HG02973 (cell line): ENCODE data around the gene CCSER2.
"Not testable (repeated sequence)": the region's sequence is repeated elsewhere in the genome, so short reads cannot be mapped to it uniquely, and the experiment has no call there.

ENCODE experiments used
- ATAC-seq: cut with Tn5 transposase; IDR thresholded peaks from one replicate; pipeline ENCODE4 v1.9.1; 2021; ENCODE audit warnings: moderate library complexity; ENCODE audit not compliant: unreplicated experiment

CCSER2 gene

GRCh38 chr10:84312816-84313215 is 15.6 kb upstream of the CCSER2 start:
- ATAC-seq = no peak

- no peak for ATAC-seq
Observed at GRCh38 chr10:84314275-84314674, 14.1 kb upstream of the CCSER2 start.

DNA sequence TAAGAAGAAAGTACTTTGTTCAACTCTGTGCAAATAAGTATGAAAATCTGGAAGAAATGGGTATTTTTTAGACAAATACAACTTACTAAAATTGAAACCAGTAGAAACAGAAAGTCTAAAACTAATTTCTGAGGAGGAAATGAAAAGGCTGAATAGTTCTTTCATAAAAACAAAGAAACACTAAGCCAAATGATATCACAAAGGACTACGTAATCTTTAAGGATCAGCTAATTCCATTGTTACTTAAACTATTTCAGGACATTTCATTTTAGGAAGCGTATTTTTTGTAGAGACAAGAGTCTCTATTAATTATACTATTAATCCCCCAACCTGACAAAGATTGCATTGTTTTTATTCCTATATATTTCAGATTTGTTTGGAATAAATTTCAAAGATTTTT is 11.2 kb upstream of the CCSER2 start:
- peak; percentile 83 for ATAC-seq

GRCh38 chr10:84321902-84322301 is 6.5 kb upstream of the CCSER2 start:
- no peak for ATAC-seq

GRCh38 chr10:84323566-84323965 is 4.8 kb upstream of the CCSER2 start:
- not testable (repeated sequence) for ATAC-seq

DNA sequence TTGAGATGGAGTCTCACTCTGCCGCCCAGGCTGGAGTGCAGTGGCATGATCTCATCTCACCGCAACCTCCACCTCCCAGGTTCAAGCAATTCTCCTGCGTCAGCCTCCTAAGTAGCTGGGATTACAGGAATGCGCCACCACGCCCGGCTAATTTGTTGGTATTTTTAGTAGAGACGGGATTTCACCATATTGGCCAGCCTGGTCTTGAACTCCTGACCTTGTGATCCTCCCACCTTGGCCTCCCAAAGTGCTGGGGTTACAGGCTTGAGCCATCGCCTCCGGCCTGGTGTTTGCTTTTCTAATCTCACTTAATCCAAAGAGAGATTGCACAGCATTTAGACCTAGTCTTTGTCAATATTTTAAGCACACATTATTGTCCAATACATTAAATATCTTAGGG is 1.4 kb upstream of the CCSER2 start:
- not testable (repeated sequence) for ATAC-seq

- peak; percentile 17 for ATAC-seq
Observed at GRCh38 chr10:84329196-84329611, 815 bp downstream of the CCSER2 start.

GRCh38 chr10:84329986-84330651 is 1.7 kb downstream of the CCSER2 start:
- peak; percentile 61 for ATAC-seq

- ATAC-seq = no peak
Observed at GRCh38 chr10:84331091-84331490, 2.7 kb downstream of the CCSER2 start.

DNA sequence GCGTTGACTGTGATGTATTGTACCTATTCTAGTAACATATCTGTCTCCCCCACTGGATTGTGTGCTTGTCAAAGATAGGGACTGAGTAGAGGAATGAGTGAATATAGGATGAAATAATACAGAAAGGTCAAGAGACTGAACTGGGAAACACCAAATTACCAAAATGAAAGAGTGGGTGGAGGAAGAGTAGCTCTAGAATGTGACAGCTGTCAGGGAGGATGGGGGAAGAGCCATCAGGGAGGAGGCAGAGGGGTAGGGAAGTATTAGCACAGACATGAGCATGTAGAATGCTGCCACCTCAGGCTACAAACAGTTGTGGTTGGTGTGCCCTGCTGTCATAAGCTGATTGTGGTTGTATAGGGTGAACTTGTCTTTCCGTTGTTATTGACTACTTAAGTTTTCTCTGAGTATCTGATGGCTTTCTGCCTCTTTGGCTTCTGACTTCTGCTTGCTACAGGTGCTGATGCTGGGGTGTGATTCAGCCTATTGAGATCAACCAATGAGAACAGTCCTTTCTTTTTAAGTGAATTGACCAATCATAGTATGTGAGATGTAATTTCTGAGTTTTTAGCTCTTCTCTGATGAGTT is 5.6 kb downstream of the CCSER2 start:
- ATAC-seq = peak; percentile 46

GRCh38 chr10:84334811-84335210 is 6.4 kb downstream of the CCSER2 start:
- no peak for ATAC-seq

DNA sequence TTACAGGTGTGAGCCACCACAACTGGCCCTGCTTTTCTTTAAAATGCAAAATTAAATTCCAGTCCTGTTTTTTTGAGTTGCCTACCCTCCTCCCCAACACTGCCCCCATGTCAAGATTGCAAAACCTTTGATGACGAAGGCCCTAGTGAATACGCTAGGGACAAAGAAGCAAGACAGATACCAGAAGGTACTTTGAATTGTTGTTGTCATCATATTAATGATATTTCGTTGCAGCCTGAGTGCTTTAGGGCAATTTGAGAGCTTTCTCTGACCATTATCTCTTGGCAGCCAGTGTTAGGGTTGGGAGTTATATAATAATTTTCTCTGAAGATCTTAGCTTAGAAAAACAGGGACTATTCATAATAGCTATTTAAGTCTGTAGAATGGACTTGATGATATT is 7.1 kb downstream of the CCSER2 start:
- ATAC-seq = no peak

- ATAC-seq = no peak
Observed at GRCh38 chr10:84336406-84337090, 8.2 kb downstream of the CCSER2 start.

DNA sequence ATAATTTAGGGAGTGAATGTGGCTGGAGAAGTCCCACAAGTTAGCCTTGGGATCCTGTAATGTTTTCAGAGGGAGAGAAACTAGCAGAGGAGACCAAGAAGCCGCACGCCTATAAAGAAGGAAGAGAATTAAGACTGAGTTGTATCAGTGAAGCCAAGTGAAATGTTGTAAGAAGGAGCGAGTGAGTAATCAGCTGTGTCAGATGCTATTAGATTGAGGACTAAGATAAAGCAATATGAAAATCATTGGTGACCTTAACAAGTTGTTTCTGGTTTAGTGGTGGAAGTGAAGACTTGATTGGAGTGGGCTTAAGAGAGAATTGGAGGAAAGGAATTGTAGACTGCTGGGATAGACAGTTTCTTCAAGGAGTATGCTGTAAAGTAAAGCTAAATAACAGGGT is 8.8 kb downstream of the CCSER2 start:
- no peak for ATAC-seq

DNA sequence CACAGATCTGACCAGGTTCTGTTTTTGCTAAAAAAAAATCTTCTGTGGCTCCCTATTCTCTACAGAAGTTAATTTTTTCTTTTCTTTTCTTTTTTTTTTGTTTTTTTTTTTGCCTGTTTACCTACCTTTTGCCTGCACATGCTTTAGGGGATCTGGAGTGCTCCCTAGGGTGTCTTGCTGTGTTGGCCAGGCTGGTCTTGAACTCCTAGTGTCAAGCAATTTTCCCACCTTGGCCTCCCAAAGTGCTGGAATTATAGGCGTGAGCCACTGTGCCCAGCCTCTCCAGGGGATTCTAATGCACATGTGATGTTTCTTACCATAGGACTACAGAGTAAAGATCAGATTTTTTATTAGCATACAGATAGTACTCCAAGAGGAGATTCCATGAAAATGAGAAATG is 10.6 kb downstream of the CCSER2 start:
- ATAC-seq = no peak

DNA sequence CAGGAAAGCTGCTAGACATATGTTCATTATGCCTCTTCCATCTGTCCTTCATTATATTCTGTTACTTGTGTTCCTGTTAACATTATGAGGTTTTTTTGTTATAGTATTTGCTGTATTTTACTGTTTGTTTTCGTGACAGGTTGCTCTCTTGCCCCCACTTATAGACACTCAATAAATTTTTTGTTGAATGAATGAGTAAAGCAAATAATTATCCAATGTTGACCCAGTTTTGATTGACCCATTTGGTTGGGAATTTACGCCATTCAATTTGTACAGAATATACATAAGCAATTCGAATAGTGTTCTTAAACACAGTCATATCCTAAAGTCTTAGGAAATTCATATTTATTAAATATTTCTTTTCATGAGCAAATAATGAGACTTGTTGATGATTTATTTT is 11.8 kb downstream of the CCSER2 start:
- ATAC-seq = no peak

DNA sequence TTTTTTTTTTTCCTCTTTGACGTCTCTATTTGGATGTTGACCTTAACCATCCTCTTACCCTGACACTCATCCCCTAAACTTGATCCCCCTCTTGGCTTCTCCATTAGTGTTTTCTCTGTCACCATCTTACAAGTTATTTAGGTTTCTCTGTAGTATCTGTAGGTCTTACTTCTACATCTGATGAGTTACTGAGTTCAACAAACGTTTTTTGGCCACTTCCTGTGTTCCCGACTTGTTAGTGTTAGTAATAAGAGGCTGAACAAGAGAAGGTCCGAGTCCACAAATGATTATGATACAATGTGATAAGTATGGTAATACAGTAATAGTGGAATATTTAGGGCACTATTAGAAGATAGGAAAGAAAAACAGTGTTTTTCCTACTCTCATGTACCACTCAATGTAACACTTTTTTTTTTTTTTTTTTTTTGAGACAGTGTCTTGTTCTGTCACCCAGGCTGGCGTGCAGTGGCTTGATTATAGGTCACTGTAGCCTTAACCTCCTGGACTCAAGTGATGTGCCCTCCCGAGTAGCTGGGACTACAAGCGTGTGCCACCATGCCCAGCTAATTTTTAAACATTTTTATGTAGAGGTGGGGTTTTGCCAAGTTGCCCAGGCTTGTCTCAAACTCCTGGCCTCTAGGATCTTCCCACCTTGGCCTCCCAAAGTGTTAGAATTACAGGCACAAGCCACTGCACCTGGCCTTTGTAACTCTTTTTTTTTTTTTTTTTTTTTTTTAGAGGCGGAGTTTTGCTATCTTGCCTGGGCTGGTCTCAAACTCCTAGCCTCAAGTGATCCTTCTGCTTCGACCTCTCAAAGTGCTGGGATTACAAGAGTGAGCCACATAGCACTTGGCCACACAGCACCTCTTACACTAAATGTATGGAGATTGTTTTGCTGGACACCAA is 12.5 kb downstream of the CCSER2 start:
- ATAC-seq = no peak

- ATAC-seq = no peak
Observed at GRCh38 chr10:84341538-84341856, 13.1 kb downstream of the CCSER2 start.

- ATAC-seq = no peak
Observed at GRCh38 chr10:84341983-84342382, 13.6 kb downstream of the CCSER2 start.

DNA sequence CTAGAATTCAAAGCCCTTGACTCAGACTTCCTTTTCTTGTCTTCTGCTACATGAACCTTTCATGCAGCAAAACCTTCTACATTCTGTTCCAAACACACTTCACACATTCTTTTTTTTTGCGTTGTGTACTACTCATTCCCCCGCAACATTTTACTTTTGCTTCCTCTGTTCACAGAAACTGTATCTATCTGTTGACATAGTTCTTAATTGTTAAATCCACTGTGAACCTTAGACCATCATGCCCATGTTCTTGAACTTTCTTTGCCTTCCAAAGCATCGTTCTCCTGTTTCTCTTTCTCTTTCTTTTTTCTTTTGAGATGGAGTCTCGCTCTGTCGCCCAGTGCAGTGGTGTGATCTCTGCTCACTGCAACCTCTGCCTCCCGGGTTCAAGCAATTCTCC is 14.2 kb downstream of the CCSER2 start:
- ATAC-seq = peak; percentile 76

- no peak for ATAC-seq
Observed at GRCh38 chr10:84343831-84344230, 15.4 kb downstream of the CCSER2 start.
